Measurements from ENCODE around the gene CACNA1I.

The CACNA1I gene

GRCh38 chr22:39627865-39628562, 57.5 kb downstream of the CACNA1I start:
- no peak for DNase-seq

- DNase-seq: no peak
These were observed 58.1 kb downstream of the CACNA1I start for GRCh38 chr22:39628563-39629080.

- DNase-seq: no peak
These were observed 59.3 kb downstream of the CACNA1I start for GRCh38 chr22:39629851-39630250.

GRCh38 chr22:39630721-39631120, 60.2 kb downstream of the CACNA1I start:
- no peak for DNase-seq

- no peak for DNase-seq
These were observed 61.1 kb downstream of the CACNA1I start for GRCh38 chr22:39631381-39632286.

- DNase-seq: no peak
These were observed 64.2 kb downstream of the CACNA1I start for GRCh38 chr22:39634530-39635405.

GRCh38 chr22:39635719-39636118, 65.2 kb downstream of the CACNA1I start:
- no peak for DNase-seq

GRCh38 chr22:39638958-39639357, 68.4 kb downstream of the CACNA1I start:
- DNase-seq: no peak

GRCh38 chr22:39641660-39642310, 71.2 kb downstream of the CACNA1I start:
- DNase-seq: no peak

- no peak for DNase-seq
These were observed 72.9 kb downstream of the CACNA1I start for GRCh38 chr22:39643311-39644083.

GRCh38 chr22:39645532-39645931, 75.0 kb downstream of the CACNA1I start:
- DNase-seq: no peak

- no peak for DNase-seq
These were observed 76.0 kb downstream of the CACNA1I start for GRCh38 chr22:39646398-39647063.

GRCh38 chr22:39647836-39648629, 77.5 kb downstream of the CACNA1I start:
- DNase-seq: no peak

- DNase-seq: no peak
These were observed 78.0 kb downstream of the CACNA1I start for GRCh38 chr22:39648630-39648950.

- no peak for DNase-seq
These were observed 79.0 kb downstream of the CACNA1I start for GRCh38 chr22:39649500-39650089.

- DNase-seq: no peak
These were observed 80.8 kb downstream of the CACNA1I start for GRCh38 chr22:39651053-39651996.

GRCh38 chr22:39652990-39653786, 82.6 kb downstream of the CACNA1I start:
- no peak for DNase-seq

- no peak for DNase-seq
These were observed 83.2 kb downstream of the CACNA1I start for GRCh38 chr22:39653787-39654077.
